GM04503 (cell line): ENCODE results near the gene LAMA2.

Experiments
- DNase-seq: peaks from one replicate; pipeline ENCODE4 v3.0.0-alpha.2; 2012; ENCODE audit warnings: low read depth

The LAMA2 gene

DNA sequence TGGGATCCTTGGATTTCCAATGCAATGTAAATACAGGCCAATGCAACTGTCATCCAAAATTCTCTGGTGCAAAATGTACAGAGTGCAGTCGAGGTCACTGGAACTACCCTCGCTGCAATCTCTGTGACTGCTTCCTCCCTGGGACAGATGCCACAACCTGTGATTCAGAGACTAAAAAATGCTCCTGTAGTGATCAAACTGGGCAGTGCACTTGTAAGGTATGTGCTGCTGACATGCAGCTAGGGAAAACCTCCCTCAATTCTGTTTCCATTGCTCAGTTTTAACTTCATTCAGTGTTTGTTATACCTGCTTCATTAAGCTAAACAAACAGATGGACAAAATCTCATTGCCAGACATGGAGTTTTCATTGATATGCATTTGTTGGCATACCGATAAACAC lies 429.9 kb downstream of the LAMA2 start:
- DNase-seq: peak; percentile 59

DNA sequence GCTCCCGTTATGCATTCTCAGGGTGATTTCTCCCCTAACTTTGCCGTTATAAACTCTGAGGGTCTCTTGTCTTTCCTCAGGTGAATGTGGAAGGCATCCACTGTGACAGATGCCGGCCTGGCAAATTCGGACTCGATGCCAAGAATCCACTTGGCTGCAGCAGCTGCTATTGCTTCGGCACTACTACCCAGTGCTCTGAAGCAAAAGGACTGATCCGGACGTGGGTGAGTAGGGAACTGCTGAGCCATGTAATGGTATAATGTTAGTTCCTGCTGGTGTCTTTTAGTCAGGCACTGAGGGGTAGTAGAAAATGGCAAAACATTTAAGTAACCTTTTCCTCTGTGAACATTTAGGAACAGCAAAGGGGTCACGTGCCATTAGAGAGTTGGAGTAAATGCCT lies 431.6 kb downstream of the LAMA2 start:
- DNase-seq: no peak

DNA sequence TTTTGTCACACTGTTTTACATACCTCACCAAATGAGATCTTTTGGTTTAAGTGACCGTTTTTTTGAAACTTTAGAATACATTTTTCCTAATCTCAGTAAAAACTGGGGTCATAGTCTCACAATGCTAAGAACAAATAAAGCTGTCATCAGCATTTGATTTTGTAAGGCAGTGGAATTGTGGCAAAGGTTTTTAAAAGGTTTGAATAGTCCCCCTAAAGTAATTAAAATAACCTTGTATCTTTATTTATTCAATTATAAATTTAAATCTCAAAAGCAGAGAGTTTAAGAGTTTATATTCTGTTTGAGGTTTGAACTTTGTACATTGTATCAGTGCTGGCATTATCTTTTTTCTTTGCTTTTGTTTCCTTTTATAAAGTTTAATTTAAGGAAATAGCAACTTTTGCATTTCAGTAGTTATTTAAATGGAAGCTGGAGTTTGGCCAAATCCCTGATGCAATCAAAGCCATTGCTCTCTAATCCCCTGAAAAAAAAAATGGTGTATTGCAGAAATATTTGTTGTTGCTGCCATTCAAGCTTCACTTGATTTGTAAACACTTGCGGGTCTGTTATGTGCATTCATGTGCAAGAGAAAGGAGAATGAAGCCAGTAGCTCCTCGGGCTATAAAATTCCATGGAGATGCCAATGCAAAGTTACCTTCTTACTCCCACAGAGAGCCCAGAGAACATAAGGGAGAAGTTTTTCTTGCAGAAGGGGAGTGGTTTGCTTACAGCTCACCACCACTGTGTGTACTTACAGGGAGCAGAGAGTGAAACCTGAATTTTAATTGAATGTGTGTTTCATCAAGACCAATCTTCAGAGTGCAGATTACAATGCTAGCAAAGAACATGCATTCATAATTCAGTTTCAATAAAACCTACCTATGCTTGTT lies 435.2 kb downstream of the LAMA2 start:
- no peak for DNase-seq

DNA sequence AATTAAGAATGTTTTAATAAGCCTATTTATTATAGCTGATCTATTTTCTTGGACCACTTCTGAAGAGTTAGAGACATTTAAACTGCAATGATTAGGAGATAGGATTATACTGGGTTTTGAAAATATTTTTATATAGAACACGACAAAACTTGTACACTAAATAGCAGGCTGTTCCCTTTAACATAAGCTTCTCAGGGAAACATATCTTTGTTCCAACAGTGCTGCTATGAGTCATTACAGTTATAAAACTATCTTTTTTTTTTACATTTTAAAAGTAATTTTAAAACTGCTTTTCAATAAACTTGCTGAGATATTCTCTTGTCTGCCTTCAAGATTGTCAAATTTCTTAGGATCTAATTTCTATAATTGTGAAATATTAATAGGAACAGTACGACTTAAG lies 438.0 kb downstream of the LAMA2 start:
- no peak for DNase-seq

DNA sequence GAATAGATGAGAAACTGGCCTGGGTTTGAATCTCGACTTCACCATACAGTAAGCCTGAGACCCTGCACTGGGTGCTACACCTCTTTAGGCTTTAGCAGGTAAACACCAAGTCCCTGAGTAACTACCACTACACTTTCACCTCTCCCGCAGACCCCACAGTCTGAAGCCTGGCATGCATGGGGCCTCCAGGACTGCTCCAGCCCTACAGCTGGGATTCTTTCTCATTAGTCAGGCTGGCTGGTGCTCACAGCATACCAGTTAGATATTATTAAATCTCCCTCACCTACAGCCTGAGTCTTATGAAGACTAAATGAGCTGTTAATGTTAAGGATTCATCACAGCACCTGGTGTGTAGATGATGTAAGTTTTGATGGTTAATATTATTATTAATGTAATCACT lies 438.4 kb downstream of the LAMA2 start:
- DNase-seq: no peak

DNA sequence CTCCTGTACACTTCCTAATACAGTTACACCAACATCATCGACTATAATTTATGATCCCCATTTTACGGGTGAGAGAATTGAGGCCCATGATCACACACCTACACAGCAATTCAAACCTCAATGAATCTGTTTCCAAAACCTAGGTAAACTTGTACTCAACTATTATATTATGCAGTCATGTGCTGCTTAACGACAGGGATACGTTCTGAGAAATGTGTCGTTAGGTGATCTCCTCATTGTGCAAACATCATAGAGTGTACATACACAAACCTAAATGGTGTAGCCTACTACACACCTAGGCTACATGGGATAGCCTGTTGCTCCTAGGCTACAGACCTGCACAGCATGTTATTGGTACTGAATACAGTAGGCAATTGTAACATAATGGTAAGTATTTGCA lies 441.4 kb downstream of the LAMA2 start:
- no peak for DNase-seq

DNA sequence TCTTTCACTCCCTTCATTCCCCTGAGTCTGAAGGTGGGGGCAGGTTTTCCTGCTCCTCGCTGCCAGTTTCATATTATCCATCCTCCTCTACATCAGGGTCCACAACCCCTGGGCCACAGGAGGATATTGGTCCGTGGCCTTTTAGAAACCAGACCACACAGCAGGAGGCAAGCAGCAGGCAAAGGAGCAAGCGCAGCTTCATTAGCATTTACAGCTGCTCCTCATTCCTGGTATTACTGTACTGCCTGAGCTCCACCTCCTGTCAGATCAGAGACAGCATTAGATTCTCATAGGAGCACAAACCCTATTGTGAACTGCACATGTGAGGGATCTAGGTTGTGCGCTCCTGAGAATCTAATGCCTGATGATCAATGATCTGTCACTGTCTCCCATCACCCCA lies 446.7 kb downstream of the LAMA2 start:
- no peak for DNase-seq

DNA sequence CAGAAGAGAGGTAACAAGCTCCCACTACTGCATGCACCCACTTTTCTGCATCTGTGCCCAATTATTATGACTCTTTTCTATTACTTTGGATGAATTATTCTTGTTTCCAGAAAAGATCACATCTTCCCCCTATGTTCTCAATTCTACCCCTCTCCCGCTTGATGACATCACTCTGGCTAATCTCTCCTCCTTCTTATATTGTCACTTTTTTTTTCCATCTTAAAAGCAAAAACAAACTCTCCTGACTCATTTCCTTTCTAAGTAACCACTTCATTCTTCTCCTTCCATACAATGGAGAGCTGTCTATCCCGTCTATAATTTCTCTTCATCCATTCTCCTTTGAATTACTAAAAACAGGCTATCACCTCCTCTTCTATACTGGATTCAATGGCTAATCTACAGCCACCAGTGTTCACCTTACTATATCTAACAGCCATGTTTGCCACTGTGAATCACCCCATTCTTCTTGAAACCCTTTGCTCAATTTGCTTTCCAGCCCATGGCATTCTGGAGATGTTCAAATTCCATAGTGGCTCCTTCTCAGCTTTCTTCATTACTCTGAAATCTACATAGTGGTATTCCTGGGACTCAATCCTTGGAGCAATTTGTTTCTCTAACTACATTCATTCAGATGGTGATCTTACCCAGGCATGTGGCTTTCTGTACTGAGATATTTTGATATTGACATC lies 448.7 kb downstream of the LAMA2 start:
- DNase-seq: no peak

DNA sequence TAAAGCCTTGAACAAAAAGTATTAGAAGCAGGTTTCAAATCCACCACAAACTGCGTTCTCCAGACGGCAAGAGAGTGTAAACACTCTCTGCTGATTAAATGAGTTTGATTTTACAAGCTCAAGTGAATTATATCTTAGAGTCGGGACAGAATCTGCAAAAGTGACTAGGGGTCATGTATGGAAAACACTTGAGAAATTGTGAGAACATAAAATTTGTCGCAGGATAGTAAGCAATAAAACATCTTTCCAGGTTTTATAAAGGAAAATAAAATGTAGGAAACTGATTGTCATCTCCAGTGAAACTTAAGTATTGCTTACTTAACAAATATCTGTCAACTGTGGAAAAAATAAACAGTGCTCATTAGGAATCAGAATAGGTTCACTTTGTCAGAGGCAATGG lies 452.9 kb downstream of the LAMA2 start:
- DNase-seq: no peak

DNA sequence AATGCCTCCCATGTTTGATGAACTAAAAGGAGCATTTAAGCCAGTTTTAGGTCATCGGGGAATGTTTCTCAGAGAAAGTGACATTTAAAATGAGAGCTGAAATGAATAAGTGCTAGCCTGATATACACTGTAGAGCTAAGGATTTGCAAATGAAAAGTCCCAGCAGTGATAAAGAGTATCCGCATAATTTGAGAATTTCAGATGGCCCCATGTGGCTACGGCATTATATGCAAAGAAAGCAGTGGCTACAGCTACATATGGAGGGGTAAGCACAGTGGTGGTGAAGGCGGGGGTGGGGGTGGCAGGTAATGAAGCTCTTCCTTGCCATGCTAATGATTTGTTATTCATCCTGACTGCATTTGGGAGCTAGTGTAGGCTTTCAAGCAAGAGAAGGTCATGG lies 455.7 kb downstream of the LAMA2 start:
- DNase-seq: no peak

DNA sequence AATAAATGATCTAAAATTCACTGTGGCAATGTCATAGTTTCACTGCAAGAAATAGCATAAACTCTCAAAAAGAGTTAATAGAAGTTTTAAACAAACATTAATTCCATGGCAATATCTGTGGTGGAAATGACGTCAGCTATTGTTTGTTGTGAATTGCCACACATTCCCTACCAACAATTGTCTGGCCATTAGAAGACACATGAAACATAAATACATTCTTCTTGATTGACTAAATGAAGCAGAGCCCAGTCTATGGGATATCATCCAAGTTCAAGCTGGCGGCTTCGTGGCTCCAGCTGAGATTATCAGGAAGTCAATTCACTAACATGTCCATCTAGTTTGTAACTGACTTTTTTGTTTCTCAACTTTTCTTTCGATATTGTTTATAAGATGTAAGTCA lies 458.0 kb downstream of the LAMA2 start:
- peak; percentile 97 for DNase-seq

DNA sequence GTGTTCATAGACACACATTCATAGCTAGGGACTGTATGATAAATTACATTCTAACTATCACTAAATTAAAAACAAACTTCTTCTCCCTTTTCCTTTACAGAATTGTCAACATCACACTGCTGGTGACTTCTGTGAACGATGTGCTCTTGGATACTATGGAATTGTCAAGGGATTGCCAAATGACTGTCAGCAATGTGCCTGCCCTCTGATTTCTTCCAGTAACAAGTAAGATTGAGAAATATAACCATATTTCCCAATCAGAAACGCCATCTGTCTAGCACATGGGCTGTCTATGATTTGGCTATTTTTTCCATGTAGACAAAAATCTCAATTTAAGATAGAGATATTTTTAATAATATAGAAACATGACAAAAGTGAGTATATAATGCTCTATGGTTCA lies 459.3 kb downstream of the LAMA2 start:
- DNase-seq: peak; percentile 64

DNA sequence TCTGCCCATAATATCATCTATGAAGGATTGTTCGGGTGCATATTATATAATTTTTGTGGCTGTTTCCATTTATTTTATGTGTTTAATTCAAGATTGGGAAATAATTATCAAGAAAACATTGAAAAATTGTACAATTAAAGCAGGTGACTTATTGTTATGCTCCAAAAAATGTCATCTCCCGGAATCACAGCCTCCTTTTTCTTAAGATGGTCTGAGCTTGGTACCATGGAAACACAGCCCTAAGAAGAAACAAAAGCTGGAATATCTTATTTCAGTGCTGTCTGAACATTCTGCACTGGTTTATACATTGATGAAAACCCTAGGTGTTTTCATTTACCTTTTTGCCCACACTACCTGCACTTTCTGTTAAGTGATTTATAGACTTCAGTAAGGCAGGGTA lies 459.9 kb downstream of the LAMA2 start:
- no peak for DNase-seq

DNA sequence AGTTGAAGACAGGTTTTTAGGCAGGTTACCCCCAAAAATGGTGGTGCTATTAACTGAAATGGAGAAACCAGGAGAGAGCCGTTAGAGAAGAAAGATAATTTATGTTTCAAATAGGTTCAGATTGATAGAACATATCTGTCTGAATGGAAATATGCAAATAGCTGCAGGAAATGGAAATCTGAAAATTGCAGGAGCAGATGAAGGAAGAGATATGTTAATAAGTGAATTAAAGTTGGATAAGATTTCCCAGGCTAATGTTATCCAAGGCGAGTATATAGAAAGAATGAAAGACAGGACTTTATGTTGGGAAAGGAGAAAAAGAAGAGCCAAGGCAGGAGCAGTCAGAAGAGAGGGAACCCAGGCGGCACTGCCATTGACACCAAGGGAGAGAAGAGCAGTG lies 461.4 kb downstream of the LAMA2 start:
- no peak for DNase-seq

DNA sequence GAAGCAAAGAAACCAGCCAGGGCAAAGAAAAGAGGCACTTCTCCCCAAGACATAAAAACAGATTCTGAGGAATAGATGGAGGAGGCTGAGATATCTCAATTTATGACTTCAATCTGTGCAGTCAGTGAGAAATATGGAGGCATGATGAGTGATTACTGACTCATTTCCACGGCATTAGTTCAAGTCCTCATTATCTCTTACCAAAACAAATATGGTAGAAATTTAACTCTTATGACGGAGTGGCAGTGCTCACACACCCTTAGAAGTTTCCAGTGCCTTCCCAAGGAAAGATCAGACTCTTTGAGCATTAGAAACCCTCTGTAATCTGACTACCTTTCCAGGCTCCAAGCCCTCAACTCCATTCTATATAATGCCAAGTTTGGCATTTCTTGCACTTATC lies 463.0 kb downstream of the LAMA2 start:
- peak; percentile 60 for DNase-seq

DNA sequence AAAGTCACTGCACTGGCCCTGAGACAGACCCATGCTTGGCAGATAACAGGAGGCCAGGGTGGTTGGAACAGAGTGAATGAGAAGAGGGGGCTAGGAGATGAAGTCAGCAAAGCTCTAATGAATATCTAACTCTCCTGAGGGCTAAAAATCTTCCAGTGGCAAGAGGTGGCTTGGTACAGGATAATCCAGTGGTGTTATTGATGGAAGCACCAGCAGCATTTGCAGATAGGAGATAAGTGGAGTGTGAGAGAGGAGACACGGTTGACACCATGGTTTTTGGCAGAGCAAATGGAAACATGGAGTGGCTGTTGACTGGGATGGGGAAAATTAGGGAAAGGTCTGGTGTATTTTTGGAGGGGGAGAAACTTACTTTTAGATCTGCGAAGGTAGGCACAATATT lies 464.0 kb downstream of the LAMA2 start:
- DNase-seq: no peak

DNA sequence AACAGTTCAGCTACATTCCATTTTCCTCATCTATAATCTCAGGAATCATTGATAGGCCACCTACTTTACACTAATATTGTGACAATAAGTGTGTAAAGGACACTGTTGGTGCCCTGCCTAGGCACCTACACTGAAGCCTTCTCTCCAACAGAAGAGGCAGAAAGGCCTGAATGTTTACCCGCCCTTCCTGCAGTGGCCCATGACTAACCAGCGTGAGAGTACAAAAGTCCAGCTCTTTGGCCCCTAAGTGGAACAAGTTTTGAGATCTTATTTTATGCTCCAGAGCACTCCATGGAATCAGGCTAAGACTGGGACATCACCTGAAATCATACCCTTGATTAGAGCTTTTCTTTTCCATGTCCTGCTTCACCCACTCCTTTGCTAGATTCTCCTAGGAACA lies 467.3 kb downstream of the LAMA2 start:
- no peak for DNase-seq

DNA sequence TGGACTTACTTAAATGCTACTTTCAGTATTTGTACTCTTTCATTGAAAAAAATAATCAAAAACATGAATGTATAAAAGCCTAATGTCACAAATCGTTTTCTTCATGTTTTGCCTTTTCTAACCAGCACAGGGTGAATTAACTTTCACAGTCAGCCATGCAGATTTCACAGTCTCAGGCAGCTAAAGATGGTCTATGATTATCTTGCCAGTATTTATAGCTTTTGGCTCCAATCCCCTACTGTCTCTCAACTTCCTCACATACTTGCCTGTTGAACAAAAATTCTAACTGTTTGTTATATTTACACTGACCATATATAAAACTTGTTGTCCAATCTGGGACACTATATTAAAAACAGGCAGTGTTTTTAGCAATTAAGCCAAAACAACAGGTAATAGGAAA lies 468.9 kb downstream of the LAMA2 start:
- DNase-seq: no peak

DNA sequence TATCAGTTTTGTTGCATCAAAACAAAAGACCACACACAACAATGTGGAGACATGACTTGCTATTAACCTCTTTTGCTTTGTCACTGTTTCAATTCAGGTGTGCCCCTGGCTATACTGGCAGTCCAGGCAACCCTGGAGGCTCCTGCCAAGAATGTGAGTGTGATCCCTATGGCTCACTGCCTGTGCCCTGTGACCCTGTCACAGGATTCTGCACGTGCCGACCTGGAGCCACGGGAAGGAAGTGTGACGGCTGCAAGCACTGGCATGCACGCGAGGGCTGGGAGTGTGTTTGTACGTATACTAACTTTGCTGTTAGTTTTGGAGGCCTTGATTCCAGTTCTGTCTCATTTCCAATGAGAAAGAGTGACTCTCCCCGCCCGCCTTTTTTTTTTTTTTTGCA lies 470.1 kb downstream of the LAMA2 start:
- no peak for DNase-seq

DNA sequence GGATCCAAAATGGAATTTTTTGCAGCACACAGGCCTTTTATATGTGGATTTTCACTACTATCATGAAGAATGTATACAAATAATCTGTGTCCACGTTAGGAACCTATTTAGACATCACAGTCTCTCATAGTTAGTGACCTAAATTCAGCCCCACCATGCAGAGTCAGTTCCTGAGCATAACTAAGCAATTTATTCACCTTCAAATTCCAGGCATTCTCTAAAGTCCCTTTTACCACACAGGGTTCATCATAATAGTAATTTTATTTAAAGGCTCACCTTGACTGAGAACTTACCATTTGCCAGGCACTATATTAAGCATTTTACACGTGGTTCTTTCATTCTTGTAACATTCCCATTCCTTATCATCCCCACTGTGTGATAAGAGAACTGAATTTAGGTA lies 473.2 kb downstream of the LAMA2 start:
- DNase-seq: no peak

DNA sequence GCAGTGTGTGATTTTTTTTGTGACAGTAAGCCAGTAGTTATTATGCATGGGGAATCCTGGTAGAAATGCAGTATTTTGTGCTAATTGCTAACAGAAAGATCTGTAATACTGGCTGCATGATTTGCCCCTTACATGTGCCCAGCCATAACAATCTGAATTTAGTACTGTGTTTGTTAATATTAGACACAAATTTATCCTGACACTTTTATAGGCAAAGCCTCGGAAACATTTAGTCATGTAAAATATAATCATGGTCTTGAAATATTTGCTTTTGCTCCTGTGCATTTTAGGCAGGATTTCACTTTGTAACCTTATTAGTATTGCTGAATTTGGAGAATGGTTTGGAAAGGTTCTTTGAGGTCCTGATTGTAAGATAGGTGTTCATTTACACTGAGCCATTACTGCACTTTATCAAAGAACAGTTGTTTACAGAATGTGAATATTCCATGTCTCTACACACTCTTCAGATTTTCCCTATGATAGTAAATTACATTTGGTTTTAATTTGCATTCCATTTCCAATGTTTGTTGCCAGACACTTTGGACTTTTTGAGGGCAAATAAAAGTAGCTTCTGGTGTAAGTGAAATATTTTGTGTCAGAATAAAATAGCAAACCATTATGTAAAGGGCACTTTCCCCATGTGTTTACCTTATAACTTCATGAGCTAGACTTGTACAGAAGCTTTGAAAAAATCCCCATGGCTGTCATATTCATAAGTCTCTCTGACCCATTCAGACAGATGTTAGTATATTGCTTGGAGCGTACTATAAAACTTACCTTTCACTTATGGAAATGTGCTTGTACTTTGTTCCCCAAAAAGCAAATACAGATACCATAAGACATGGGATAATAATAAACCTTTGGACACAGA lies 477.1 kb downstream of the LAMA2 start:
- DNase-seq: no peak

DNA sequence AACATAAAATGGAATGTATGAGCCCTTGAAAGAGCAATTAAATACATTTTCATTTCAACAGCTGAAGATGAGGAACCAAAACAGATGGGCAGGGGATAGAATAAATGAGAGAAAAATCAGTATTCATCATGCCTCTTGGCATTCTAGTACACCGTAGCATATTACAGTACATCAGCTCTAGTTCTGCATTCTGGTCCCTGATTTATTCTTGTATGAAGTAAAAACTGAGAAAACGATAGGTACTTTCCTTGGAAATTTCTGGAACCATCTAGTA lies 477.7 kb downstream of the LAMA2 start:
- no peak for DNase-seq

DNA sequence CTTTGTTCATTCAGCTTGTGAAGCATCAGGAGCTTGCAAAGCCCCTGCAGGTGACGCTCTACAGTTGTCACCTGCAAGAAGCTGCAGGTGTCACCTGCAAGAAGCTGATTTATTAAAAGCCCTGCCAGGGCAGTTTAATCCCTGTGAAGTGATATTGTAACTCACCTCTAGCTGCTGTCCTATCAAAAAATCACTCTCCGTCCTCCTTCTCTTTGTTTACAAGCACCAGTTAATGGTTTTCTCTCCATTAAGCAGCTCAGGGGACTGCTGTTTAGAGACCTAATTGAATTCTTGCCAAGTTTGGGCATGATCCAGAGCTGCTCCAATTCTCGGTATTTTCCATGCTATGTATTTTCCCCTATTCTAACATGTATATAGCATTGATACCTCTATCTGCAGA lies 481.1 kb downstream of the LAMA2 start:
- DNase-seq: no peak
